ENCODE measurements around the gene GLO1.

The GLO1 gene

GRCh38 chr6:38681850-38682249 lies 21.1 kb downstream of the GLO1 start:
- TF ChIP-seq CTCF (IDR thresholded peaks at IDR 0.05): no peak
- H3K27ac ChIP-seq: no peak overlapping the region

- TF ChIP-seq CTCF (IDR thresholded peaks at IDR 0.05) (no peak), ZFX (IDR thresholded peaks at IDR 0.05; ENCODE audit: borderline replicate concordance) (no peak)
- H3K27ac ChIP-seq: no peak overlapping the region
Measured at GRCh38 chr6:38679668-38680067, 23.3 kb downstream of the GLO1 start.

- H3K27ac ChIP-seq: no peak overlapping the region
Measured at GRCh38 chr6:38678178-38678760, 24.7 kb downstream of the GLO1 start.

GRCh38 chr6:38676974-38677544 lies 25.9 kb downstream of the GLO1 start:
- no peak overlapping the region; the same call in 1 of the 2 replicates for H3K27ac ChIP-seq
- TF ChIP-seq CTCF (IDR thresholded peaks at IDR 0.05) (no peak), ZFX (IDR thresholded peaks at IDR 0.05; ENCODE audit: borderline replicate concordance) (no peak)

More at GRCh38 chr6:38678178-38678760, 24.7 kb downstream of the GLO1 start:
- TF ChIP-seq CTCF (IDR thresholded peaks at IDR 0.05) (no peak), ZFX (IDR thresholded peaks at IDR 0.05; ENCODE audit: borderline replicate concordance) (no peak)

- no peak for TF ChIP-seq ZFX (IDR thresholded peaks at IDR 0.05; ENCODE audit: borderline replicate concordance)
- no peak for TF ChIP-seq CTCF (IDR thresholded peaks at IDR 0.05)
- H3K27ac ChIP-seq: no peak overlapping the region; the same call in 1 of the 2 replicates
Measured at GRCh38 chr6:38676236-38676973, 26.5 kb downstream of the GLO1 start.

- peak overlapping the region; percentile 49 for H3K27ac ChIP-seq
- TF ChIP-seq CTCF (IDR thresholded peaks at IDR 0.05) (no peak), ZFX (IDR thresholded peaks at IDR 0.05; ENCODE audit: borderline replicate concordance) (no peak)
Measured at GRCh38 chr6:38673397-38674165, 29.4 kb downstream of the GLO1 start.
